ENCODE results near the gene NOP10. TPM values are rescaled to one million over a fixed set of nuclear protein-coding genes. Genes with fewer than 3 reads are reported as not detected.
"Not testable (repeated sequence)": the region's sequence is repeated elsewhere in the genome, so short reads cannot be mapped to it uniquely, and the experiment has no call there.

The NOP10 gene
- total RNA-seq, 1 experiment from 2014 or later, result 200 TPM

- no peak for DNase-seq (ENCODE audit: low read depth)
Observed at GRCh38 chr15:34358948-34359347, 16.0 kb upstream of the NOP10 start.

GRCh38 chr15:34358367-34358766 is 15.4 kb upstream of the NOP10 start:
- no peak for DNase-seq (ENCODE audit: low read depth)

GRCh38 chr15:34357653-34358052 is 14.7 kb upstream of the NOP10 start:
- no peak for DNase-seq (ENCODE audit: low read depth)

GRCh38 chr15:34355241-34355640 is 12.3 kb upstream of the NOP10 start:
- DNase-seq (ENCODE audit: low read depth), result no peak

- no peak for DNase-seq (ENCODE audit: low read depth)
Observed at GRCh38 chr15:34354286-34354685, 11.3 kb upstream of the NOP10 start.

- DNase-seq (ENCODE audit: low read depth), result no peak
Observed at GRCh38 chr15:34353627-34354026, 10.7 kb upstream of the NOP10 start.

- not testable (repeated sequence) for DNase-seq (ENCODE audit: low read depth)
Observed at GRCh38 chr15:34352996-34353395, 10.1 kb upstream of the NOP10 start.

- DNase-seq (ENCODE audit: low read depth), result no peak
Observed at GRCh38 chr15:34349769-34350168, 6.8 kb upstream of the NOP10 start.

GRCh38 chr15:34348735-34349300 is 5.9 kb upstream of the NOP10 start:
- no peak for DNase-seq (ENCODE audit: low read depth)

- no peak for DNase-seq (ENCODE audit: low read depth)
Observed at GRCh38 chr15:34347951-34348638, 5.2 kb upstream of the NOP10 start.

- not testable (repeated sequence) for DNase-seq (ENCODE audit: low read depth)
Observed at GRCh38 chr15:34342213-34342736, 661 bp downstream of the NOP10 start.

- DNase-seq (ENCODE audit: low read depth), result no peak
Observed at GRCh38 chr15:34341381-34342212, 1.3 kb downstream of the NOP10 start.

GRCh38 chr15:34339946-34340345 is 3.0 kb downstream of the NOP10 start:
- no peak for DNase-seq (ENCODE audit: low read depth)

- DNase-seq (ENCODE audit: low read depth), result no peak
Observed at GRCh38 chr15:34338347-34338746, 4.6 kb downstream of the NOP10 start.

GRCh38 chr15:34337557-34338306 is 5.2 kb downstream of the NOP10 start, which contains the start of gene SLC12A6:
Gene SLC12A6 (minus strand): TSS chr15:34337781. CDS start chr15:34336680, 1,101 bp downstream.
- peak; percentile 90 for DNase-seq (ENCODE audit: low read depth)

GRCh38 chr15:34336991-34337556 is 5.9 kb downstream of the NOP10 start:
- DNase-seq (ENCODE audit: low read depth), result no peak

GRCh38 chr15:34336231-34336990 is 6.5 kb downstream of the NOP10 start:
- no peak for DNase-seq (ENCODE audit: low read depth)

GRCh38 chr15:34335176-34336032 is 7.5 kb downstream of the NOP10 start:
- DNase-seq (ENCODE audit: low read depth), result no peak

GRCh38 chr15:34334672-34335071 is 8.3 kb downstream of the NOP10 start:
- no peak for DNase-seq (ENCODE audit: low read depth)

Data from LHCN-M2 (cell line).